ENCODE data around the gene NPAS3. TPM values are rescaled to one million over a fixed set of nuclear protein-coding genes. Genes with fewer than 3 reads are reported as not detected.

Gene NPAS3
- total RNA-seq, 1 experiment from 2014 or later = not detected

DNA sequence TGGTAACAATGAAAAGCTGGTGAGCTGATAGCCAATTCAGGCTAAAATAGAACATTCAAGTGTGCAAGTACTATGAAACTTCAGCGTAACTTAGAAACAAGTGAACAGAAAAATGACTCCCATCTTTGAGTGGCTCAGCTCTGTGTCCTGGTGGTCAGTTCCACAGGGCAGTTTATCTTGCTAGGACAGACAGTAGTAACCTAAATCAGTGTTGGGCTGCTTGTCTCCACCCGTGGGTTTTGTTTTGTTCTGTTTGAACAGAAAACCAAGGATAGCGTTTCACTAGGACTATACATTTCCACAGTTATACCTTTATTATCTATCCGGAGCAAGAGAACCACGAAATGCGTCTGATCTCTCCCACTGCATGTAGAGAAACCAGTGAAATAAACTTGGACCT, 544.4 kb downstream of the NPAS3 start:
- no peaks in the 10 kb centered on the region for H3K79me2 ChIP-seq (ENCODE audit: insufficient read depth, low read length)
- ChIA-PET RAD21 (ENCODE audit: low non-redundant PET in 1 of 2, low total read pairs in 2 of 2, uncharacterized antibody in 2 of 2, unreplicated experiment in 2 of 2) (no interaction called here), CTCF (no interaction called here), POLR2A (no interaction called here)
- no peaks in the 10 kb centered on the region for H3K9me3 ChIP-seq (ENCODE audit: control insufficient read depth in 1 of 2, insufficient read depth in 1 of 2, low read depth in 1 of 2, low read length in 2 of 2)
- DNase-seq (ENCODE audit: low read depth, low spot score) (no peak), ATAC-seq (no peak)
- no peak overlapping the region for H2AFZ ChIP-seq (ENCODE audit: low read depth, low read length, poor library complexity, severe bottlenecking)
- no TSS peak for BruUV-seq (replicated peaks)
- H3K4me1 ChIP-seq (ENCODE audit: control insufficient read depth in 1 of 2, insufficient read depth in 2 of 2, low read length in 2 of 2) = no peaks in the 10 kb centered on the region
- TF ChIP-seq RAD21 (IDR thresholded peaks at IDR 0.05; ENCODE audit: low read depth) (no peak), YY1 (IDR thresholded peaks at IDR 0.05; ENCODE audit: extremely low read depth, insufficient replicate concordance, low read depth, low read length) (no peak), EZH2phosphoT487 (IDR thresholded peaks at IDR 0.05; ENCODE audit: borderline replicate concordance) (no peak), FOSL1 (IDR thresholded peaks at IDR 0.05; ENCODE audit: low read depth) (no peak), CEBPB (IDR thresholded peaks at IDR 0.05; ENCODE audit: low read depth) (no peak), POLR2AphosphoS5 (IDR thresholded peaks at IDR 0.05; ENCODE audit: low read depth, low read length) (no peak), SIN3A (IDR thresholded peaks at IDR 0.05; ENCODE audit: low read depth) (no peak), EGR1 (IDR thresholded peaks at IDR 0.05; ENCODE audit: low read depth) (no peak), JUND (IDR thresholded peaks at IDR 0.05) (no peak), TCF7L2 (IDR thresholded peaks at IDR 0.05; ENCODE audit: borderline replicate concordance, extremely low read depth, insufficient read depth, insufficient read length) (no peak), EZH2 (IDR thresholded peaks at IDR 0.05) (no peak), POLR2A (IDR thresholded peaks at IDR 0.05; ENCODE audit: borderline replicate concordance, extremely low read depth, insufficient read depth, insufficient read length) (no peak), CBX3 (IDR thresholded peaks at IDR 0.05; ENCODE audit: low read depth) (no peak), SRF (IDR thresholded peaks at IDR 0.05; ENCODE audit: low read depth) (no peak), ZNF274 (IDR thresholded peaks at IDR 0.05; ENCODE audit: low read depth, low read length) (no peak), ELF1 (IDR thresholded peaks at IDR 0.05; ENCODE audit: borderline replicate concordance, low read depth) (no peak)
- TF ChIP-seq, protein P1, sequence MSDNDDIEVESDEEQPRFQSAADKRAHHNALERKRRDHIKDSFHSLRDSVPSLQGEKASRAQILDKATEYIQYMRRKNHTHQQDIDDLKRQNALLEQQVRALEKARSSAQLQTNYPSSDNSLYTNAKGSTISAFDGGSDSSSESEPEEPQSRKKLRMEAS (IDR thresholded peaks at IDR 0.05) = no peak
- TF ChIP-seq, protein P2, sequence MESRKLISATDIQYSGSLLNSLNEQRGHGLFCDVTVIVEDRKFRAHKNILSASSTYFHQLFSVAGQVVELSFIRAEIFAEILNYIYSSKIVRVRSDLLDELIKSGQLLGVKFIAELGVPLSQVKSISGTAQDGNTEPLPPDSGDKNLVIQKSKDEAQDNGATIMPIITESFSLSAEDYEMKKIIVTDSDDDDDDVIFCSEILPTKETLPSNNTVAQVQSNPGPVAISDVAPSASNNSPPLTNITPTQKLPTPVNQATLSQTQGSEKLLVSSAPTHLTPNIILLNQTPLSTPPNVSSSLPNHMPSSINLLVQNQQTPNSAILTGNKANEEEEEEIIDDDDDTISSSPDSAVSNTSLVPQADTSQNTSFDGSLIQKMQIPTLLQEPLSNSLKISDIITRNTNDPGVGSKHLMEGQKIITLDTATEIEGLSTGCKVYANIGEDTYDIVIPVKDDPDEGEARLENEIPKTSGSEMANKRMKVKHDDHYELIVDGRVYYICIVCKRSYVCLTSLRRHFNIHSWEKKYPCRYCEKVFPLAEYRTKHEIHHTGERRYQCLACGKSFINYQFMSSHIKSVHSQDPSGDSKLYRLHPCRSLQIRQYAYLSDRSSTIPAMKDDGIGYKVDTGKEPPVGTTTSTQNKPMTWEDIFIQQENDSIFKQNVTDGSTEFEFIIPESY (IDR thresholded peaks at IDR 0.05; ENCODE audit: extremely low read depth, insufficient replicate concordance, low read length) = no peak
- TF ChIP-seq, protein P3, sequence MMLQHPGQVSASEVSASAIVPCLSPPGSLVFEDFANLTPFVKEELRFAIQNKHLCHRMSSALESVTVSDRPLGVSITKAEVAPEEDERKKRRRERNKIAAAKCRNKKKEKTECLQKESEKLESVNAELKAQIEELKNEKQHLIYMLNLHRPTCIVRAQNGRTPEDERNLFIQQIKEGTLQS (IDR thresholded peaks at IDR 0.05) = no peak
- TF ChIP-seq, protein P4, sequence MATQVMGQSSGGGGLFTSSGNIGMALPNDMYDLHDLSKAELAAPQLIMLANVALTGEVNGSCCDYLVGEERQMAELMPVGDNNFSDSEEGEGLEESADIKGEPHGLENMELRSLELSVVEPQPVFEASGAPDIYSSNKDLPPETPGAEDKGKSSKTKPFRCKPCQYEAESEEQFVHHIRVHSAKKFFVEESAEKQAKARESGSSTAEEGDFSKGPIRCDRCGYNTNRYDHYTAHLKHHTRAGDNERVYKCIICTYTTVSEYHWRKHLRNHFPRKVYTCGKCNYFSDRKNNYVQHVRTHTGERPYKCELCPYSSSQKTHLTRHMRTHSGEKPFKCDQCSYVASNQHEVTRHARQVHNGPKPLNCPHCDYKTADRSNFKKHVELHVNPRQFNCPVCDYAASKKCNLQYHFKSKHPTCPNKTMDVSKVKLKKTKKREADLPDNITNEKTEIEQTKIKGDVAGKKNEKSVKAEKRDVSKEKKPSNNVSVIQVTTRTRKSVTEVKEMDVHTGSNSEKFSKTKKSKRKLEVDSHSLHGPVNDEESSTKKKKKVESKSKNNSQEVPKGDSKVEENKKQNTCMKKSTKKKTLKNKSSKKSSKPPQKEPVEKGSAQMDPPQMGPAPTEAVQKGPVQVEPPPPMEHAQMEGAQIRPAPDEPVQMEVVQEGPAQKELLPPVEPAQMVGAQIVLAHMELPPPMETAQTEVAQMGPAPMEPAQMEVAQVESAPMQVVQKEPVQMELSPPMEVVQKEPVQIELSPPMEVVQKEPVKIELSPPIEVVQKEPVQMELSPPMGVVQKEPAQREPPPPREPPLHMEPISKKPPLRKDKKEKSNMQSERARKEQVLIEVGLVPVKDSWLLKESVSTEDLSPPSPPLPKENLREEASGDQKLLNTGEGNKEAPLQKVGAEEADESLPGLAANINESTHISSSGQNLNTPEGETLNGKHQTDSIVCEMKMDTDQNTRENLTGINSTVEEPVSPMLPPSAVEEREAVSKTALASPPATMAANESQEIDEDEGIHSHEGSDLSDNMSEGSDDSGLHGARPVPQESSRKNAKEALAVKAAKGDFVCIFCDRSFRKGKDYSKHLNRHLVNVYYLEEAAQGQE (IDR thresholded peaks at IDR 0.05; ENCODE audit: low read depth) = no peak
- H3K36me3 ChIP-seq (ENCODE audit: control insufficient read depth in 1 of 2, insufficient read depth in 2 of 2, low read length in 2 of 2) = no peaks in the 10 kb centered on the region
- H3K9ac ChIP-seq (ENCODE audit: low read length) = no peak overlapping the region
- H3K4me3 ChIP-seq (replicated peaks in 1 of 2; ENCODE audit: low read depth in 1 of 2, low read length in 2 of 2) = no peak overlapping the region
- H3K4me2 ChIP-seq (ENCODE audit: low read length) = no peak overlapping the region
- no peak overlapping the region for H3K27ac ChIP-seq (ENCODE audit: low read depth, low read length)
- H4K20me1 ChIP-seq (ENCODE audit: insufficient read depth) = no peaks in the 10 kb centered on the region
- intact Hi-C loops (cut with micrococcal nuclease) = no loop called here
- H3K9me2 ChIP-seq (ENCODE audit: insufficient read depth) = no peaks in the 10 kb centered on the region
- H3K27me3 ChIP-seq (ENCODE audit: insufficient read depth, low read length) = no peaks in the 10 kb centered on the region; the same call in 1 of the 2 replicates
